MM.1S (cell line): Measurements from ENCODE around the gene DUSP28.

ENCODE experiments used
- EZH2phosphoT487 ChIP-seq: fragments of 300-600 bp; sonication (generic); IDR thresholded peaks from 2 replicates; pipeline ENCODE4 v1.6.1; 2018; ENCODE audit warnings: antibody characterized with exemption, low read length
- TF ChIP-seq, protein P1 (sequence below): fragments of 300-600 bp; sonication (generic); IDR thresholded peaks from 2 replicates; pipeline ENCODE4 v1.5.1; 2016; ENCODE audit warnings: antibody characterized with exemption, low read length, mixed read lengths

- TF ChIP-seq, protein P1, sequence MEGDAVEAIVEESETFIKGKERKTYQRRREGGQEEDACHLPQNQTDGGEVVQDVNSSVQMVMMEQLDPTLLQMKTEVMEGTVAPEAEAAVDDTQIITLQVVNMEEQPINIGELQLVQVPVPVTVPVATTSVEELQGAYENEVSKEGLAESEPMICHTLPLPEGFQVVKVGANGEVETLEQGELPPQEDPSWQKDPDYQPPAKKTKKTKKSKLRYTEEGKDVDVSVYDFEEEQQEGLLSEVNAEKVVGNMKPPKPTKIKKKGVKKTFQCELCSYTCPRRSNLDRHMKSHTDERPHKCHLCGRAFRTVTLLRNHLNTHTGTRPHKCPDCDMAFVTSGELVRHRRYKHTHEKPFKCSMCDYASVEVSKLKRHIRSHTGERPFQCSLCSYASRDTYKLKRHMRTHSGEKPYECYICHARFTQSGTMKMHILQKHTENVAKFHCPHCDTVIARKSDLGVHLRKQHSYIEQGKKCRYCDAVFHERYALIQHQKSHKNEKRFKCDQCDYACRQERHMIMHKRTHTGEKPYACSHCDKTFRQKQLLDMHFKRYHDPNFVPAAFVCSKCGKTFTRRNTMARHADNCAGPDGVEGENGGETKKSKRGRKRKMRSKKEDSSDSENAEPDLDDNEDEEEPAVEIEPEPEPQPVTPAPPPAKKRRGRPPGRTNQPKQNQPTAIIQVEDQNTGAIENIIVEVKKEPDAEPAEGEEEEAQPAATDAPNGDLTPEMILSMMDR = no peak
- TF ChIP-seq EZH2phosphoT487 = no peak
Measured at GRCh38 chr2:240518981-240519380, 41.2 kb upstream of the DUSP28 start.
